ENCODE measurements around the gene CDT1.
"Not testable (repeated sequence)": the region's sequence is repeated elsewhere in the genome, so short reads cannot be mapped to it uniquely, and the experiment has no call there.

Gene CDT1

DNA sequence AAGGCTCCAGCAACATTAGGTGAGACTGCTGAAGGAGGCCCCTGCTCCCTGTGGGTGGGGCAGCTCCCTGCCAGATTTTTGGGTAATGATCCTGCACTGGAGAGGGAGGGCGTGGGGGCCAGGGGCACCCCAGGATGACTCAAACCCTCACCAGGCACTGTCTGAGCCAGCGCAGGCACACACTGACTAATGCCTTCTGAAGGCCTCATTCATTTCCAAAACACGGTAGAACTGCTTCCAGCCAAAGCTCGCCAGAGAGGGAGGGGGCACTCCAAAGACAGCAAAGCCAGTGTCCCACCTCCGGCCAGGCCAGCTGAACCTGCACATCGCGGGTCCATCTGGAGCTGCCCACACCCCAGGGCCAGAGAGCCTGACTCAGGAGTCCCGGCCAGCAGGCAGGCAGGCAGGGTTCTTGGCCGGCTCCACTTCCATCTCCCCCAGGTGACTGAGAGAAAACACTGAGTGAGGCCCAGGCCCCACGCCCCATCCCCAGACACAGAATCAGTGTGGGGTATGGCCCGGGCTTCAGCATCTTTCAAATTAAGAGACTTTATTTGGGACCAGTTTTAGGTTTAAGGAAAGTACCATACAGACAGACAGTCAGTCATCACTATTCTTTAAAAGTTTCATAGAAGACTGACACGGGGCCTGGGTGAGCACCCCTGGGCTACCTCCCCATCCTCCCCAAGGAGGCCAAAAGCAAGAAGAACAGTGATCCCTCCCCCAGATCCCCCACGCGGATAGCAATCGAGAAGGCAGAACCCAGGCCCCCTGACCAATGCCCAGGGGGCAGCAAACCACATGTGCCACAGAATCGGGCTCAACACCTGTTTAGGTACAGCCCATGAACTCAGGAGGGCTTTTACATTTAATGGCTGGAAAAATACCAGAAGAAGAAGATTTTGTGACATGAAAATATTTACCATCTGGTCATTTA, 20.9 kb upstream of the CDT1 start:
- DNase-seq (ENCODE audit: low read depth): peak; percentile 91

DNA sequence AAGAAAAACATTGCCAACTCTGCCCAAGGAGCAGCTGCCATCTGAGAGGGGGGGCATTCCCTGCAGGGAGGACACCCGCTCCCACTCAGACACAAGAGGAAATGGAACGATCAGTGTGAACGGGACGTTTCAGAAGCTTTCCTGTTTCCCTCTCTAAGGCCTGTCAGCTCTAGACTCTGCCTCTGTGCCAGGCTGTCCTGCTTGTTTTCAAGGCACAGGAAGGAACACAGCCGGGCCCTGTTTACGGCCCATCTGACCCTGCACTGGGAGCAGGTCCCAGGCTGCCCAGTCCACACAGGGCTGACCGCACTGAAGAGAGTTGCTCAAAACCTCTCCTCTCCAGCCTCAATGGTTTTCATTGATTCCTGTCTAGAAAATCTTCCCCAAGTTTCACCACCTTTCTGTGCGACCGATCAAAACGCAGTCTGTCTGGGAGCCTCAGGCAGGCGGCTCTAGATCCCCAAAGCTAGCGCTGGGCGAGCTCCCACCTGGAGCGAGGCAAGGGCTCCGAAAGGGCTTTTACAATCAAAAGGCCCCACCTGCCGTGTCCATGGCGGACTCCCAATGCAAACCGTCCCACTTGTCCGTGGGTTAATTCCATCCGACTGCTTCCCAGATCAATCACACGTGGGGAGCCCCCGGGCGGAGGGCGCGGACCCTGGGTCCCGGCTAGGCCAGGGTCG, 20.1 kb upstream of the CDT1 start:
- peak; percentile 66 for DNase-seq (ENCODE audit: low read depth)

DNA sequence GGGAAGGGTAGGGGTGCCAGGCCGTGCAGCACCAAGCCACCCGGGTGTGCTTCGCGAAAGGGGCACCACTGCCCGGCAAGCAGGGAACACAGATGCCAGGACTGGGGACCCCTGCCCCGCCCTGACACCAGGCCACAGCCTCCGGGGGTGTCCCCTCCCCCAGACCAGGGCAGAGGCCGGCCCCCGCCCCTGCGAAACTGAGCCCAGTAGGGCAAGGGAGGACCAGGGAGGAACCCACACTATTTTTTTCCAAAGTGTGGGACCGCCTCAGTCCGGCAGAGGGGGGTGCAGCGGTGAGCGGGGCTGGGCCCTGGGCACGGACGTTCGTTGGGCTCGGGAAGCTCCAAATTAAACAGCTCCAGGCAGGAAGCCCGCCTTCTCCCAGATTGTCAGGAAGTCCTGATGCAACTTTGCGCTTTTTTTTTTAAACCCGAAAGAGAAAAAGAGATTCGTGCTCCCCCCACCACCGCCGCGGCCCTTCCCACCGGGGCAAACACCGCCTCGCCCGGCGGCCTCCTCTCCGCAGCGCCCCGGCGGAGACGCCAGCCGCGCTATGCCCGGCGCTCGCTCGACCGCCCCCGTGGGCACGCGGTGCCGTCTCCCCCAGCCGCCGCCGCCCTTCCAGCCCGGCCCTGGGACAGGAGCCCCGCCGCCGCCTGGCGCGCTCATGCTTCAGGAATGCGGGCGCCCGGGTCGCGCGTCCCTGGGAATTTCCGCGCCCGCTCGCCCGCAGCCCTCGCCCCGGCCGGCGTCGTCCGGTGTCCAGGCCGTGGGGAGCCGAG, 19.3 kb upstream of the CDT1 start:
- peak; percentile 88 for DNase-seq (ENCODE audit: low read depth)

DNA sequence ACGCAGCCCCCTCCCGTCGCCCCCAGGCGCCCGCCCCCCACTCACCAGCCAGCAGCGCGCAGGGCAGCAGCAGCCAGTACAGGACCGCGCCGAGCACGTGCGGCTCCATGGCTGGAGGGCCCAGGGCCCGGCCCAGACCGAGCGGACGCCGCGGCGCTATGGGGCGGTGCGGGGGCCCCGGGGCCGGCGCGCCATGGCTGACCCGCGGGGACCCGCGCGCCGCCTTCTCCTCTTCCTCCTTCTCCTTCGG, 18.8 kb upstream of the CDT1 start:
- no peak for DNase-seq (ENCODE audit: low read depth)

DNA sequence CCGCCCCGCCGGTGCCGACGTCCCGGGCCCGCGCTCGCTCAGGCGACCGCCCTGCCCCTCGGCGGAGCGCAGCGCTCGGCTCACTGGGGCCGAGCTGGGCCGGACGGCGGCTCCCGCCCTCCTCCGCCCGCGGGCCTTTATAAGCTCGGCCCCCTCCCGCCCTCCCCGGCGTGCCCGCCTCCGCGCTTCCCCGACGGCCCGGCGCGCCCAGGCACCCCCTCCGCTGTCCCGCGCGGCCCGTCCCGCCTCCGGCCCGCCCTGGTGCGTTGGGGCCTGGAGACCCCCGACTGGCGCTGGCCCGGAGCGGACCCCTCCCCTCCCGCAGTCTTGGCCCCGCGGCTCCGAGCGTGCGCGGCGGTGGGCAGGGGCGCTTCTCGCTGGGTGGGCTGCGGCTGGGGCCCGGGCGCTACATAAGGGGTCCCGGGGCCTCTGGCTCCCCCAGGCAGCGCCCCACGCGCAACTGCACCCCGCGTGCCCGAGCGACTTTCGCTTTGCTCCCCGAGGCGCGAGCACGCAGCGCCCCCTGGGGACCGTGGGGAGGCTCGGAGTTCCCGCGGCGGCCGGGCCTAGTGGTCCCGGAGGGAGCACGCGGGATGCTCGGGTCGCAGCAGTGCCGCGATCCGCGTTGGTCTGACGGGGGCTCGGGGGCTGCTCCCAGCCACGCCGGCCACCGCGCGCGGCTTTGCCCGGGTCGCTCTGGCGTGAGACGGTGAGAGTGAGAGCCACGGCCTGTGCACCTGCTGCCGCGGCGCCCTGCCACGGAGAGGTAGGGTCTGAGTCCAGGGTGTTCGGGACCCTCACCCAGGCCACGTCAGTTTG, 18.3 kb upstream of the CDT1 start, which contains the start of gene PIEZO1:
Gene PIEZO1 (minus strand): TSS at position 115 of the 819 bp plus-strand sequence. CDS start 256 bp downstream, outside the sequence.
- peak; percentile 78 for DNase-seq (ENCODE audit: low read depth)

DNA sequence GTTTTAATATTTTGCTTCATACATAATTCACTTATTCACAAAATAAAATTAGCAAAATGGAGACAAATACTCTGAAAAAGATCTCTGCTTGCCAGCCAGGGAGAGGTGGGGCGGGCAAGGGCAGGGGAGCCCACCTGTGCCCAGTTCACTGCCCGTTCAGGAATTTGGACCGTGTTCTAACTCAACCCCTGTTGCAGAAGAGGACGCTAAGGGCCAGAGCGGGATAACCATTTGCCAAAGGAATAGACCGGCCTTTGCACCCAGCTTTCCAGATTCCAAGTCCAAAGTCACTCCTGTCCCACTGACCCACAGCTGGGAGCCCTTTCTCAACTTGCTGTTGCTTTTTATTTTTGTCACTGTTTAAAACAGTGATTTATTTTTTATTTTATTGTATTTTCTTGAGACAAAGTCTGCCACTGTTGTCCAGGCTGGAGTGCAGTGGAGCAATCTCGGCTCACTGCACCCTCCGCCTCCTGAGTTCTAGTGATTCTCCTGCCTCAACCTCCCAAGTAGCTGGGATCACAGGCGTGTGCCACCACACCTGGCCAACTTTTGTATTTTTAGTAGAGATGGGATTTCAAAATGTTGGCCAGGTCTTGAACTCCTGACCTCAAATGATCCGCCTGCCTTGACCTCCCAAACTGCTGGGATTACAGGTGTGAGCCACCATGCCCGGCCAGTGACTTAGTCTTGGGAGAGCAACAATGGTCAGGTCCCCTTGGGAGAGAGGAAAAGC, 15.8 kb upstream of the CDT1 start:
- no peak for DNase-seq (ENCODE audit: low read depth)

DNA sequence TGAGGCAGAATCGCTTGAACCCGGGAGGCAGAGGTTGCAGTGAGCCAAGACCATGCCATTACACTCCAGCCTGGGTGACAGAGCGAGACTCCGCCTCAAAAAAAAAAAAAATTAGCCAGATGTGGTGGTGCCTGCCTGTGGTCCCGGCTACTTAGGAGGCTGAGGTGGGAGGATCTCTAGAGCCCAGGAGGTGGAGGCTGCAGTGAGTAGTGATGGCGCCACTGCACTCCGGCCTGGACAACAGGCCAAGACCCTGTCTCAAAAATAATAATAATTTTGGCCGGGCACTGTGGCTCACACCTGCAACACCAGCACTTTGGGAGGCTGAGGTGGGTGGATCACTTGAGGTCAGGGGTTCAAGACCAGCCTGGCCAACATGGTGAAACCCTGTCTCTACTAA, 14.8 kb upstream of the CDT1 start:
- DNase-seq (ENCODE audit: low read depth): not testable (repeated sequence)

DNA sequence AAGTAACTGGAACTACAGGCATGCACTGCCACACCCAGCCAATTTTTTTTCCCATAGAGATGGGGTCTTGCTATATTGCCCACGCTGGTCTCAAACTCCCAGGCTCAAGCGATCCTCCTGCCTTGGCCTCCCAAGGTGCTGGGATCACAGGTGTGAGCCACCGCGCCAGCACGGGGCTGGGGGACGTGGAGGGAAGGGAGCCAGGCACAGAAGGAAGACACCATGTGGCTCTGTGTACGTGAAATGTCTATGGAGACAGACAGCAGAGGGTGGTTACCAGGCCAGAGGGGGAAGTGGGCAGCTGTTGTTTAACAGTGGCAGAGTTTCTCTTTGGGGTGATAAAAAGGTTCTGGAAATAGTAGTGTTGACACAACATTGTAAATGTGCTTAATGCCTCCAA, 14.0 kb upstream of the CDT1 start:
- no peak for DNase-seq (ENCODE audit: low read depth)

DNA sequence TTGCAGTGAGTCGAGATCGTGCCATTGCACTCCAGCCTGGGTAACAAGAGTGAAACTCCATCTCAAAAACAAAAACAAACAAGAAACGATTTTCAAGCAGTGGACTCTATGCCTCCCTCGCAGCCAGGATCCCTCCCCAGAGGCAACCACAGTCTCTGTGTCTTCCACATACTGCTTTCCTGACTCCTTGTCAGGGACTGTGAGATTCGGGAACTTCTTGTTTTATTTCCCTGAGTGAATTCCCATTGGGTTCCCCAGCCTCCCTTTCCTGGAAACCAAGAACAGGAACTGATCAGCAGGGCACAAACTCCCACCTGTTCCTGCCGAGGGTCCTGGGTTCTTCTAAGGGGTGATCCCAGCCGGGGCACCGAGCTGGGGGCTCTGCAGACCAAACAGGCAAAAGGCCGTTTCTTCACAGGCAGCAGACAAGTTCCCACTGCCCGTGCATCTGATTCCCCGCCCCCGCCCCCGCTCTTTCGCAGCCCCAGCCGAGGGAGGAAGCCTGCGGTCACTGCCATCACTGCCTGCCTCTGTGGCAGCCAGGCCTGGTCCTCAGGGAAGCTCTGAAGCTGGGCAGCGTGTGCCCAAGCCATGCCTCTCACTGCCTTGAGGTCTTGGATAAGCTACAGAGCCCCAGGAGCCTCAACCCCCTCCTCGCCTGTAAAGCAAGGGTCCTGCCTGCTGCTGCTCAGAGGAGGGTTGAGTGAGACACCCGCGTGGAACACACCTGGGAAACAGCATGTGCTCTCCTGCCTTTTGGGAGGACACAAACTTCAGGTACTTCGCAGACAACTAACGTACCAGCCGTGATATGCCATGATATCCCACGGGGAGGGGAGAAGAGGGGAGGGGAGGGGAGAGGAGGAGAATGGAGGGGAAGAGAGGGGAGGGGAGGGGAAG, 13.0 kb upstream of the CDT1 start:
- peak; percentile 47 for DNase-seq (ENCODE audit: low read depth)

DNA sequence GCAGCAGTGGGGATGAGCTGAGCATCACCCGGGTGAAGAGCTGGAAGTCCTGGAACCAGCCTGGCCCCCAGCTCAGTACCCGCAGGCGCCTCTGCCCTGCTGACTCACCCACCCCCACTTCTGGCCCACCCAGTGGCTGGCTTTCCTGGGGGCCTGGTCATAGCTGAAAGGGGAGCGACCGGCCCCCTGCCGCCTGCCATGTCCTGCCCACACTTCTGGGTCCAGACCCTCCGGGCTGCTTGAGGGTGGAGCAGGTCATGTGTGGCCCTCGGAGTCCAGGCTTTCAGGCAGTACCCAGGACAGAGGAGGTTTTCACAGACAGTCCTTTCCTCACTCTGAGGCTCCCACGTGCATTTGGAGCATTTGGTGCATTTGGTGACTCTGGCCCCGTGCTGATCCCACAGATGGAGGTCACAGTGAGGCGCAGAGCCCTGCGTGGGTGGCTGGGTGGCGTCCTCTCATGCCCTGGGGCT, 11.5 kb upstream of the CDT1 start:
- DNase-seq (ENCODE audit: low read depth): peak; percentile 70

DNA sequence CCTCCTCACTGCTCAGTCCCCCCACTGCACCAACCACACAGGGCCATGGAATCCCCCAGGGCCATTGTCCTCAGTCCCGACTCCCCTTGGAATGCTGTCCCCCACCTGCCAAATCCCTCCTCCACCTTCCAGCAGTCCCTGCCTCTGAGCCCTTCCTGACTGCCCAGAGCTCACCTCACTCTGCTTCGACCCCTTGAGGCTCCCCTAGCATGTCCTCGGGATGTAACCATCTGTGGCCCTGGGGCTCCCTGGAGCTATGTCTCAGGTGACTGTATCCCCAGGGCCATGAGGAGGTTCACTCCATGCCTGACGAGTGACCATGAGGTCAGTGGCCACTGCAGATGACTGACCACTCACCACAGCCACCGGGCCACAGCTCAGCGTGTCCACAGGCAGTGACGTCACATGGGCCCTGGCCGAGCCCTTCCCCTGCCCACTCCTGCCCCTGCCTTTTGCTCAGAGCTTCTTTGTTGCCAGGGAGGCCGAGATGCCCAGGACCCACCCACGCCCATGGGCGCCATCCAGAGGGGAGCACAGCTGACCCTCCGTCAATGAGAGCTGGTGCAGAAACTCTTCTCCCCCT, 10.8 kb upstream of the CDT1 start:
- DNase-seq (ENCODE audit: low read depth): no peak

DNA sequence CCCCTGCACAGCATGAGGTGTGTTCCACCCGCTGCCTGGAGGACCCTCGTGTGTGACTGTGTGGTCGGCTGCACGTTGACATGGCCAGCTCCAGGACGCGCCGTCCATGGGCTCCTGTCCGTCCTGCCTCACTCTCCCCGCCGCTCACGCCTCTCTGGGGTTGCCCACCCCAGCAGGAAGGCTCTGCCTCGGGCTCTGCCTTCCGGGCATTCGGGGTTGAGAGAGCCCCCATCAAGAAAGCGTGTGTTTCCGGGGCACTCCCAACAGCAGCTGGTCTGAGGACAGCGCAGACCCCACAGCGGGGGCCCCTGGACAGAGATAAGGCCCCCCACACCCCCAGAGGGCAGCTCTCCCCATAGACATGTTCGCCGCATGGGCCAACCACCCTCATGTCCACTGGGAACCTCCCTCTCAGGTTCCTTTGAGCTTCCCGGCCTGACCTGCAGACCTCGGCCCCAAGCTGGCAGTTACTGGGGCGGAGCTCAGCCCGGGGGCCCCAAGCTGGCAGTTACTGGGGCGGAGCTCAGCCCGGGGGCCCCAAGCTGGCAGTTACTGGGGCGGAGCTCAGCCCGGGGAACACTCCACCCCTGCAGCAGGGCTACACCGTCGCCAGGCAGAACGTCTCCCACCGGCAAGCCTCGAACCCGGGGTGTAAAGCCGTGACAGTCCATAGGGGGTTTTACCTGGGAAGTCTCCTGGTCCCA, 10.2 kb upstream of the CDT1 start:
- no peak for DNase-seq (ENCODE audit: low read depth)

DNA sequence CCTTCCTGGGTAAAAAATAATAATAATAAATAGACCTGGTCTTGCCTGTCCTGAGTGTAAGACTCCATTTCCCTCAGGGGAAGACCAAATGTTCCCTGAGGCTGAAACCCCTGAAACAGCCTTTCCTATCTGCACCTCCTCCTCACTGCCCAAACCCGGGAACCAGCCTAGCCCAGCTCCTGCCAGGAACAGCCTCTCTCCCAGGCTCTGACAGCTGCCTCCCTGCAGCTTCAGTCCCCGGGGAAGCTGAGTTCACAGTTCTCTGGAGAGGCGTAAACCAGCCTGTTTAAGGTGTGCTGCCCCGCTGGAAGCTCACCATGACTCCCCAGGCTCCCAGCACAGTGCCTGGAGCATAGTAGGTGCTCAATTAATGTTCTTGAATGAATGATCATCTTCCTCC, 7.3 kb upstream of the CDT1 start:
- no peak for DNase-seq (ENCODE audit: low read depth)

DNA sequence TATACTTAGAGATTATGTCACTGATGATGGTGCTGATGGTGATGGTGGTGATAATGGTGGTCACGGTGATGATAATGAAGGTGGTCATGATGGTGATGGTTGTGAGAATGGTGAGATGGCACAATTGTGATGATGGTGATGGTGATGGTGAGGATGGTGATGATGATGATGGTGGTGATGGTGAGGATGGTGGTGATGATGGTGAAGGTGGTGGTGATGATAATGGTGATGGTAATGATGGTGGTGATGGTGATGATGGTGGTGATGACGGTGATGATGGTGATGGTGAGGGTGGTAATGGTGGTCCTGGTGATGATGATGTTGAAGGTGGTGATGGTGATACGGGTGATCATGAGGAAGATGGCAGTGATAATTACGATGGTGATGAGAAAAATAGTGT, 5.5 kb upstream of the CDT1 start:
- no peak for DNase-seq (ENCODE audit: low read depth)

DNA sequence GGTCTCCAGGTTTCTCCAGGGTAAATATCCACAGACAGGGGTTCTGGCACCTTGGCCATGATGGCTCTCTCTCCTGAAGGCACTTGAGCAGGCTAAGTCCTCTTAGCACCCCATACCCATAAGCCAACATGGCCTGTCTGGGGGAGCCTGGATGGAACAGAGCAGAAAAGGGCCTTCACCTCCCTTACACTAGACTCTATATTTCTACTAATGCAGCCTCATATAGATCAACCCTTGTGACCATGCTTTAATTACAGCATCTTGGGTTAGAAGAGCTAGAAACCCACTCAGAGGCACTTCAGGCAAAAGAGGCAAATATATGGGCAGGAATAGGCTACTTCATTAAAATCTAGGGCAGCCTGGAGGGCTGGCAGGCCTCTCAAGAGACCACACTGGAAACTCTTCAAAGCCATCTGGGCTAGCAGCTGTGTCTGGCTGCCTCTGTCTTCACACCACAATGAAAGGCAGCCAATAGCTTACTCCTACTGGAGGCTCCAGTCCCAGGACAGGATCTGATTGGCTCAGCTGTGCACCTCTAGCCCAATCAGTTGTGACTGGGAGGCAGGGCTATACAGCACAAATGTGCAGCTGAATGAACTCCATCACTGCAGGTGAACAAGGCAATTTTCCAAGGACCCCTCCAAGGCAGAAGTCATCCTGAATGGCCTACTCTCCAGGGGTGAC, 4.7 kb upstream of the CDT1 start:
- no peak for DNase-seq (ENCODE audit: low read depth)

DNA sequence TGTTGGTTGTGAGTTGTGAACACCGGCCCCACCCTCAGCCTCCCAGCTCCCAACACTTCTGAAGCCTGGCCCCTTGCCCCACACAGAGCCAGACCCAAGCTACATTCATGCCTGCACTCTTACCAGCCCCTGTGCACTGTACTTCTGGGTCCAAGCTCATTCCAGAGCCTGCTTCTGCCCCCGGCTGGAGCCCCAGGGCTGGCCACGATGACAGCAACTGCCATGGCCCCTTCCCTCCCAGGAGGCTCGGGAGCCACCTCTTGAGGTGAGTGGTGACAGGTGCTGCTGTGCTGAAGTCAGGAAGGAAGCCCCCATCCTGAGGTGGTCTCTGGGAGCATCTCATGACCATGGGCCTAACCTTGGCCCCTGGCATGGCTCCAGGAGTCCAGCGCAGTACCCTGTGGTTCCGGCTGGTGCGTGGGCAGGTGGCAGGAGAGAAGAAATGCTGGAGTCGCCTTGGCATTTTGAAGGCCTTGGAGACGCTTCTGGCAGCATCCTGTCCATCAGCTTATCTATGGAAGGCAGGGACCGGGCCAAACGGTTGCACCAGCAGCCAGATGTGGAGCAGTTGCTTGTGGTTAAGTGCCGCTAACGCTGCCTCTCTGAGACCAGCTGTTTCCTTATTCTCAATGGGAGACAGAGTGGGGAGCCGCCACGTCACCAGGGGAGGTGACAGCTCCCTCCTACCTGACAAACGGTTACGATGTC, 3.9 kb upstream of the CDT1 start:
- no peak for DNase-seq (ENCODE audit: low read depth)

DNA sequence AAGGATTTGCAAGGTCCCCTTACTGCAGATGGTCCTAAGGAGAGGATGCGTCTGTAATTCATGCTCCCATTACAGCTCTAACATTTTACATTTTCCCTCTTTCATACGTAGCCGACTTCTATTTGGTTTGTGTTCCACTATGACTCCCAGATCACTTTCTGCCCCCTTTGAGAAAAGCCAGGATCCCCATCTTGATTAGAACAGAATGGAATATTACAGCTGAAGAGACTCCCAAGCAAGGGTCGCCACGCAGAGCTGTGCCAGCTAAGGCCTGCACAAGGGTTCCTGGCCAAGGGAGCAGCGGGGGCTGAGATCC, 3.4 kb upstream of the CDT1 start:
- no peak for DNase-seq (ENCODE audit: low read depth)

DNA sequence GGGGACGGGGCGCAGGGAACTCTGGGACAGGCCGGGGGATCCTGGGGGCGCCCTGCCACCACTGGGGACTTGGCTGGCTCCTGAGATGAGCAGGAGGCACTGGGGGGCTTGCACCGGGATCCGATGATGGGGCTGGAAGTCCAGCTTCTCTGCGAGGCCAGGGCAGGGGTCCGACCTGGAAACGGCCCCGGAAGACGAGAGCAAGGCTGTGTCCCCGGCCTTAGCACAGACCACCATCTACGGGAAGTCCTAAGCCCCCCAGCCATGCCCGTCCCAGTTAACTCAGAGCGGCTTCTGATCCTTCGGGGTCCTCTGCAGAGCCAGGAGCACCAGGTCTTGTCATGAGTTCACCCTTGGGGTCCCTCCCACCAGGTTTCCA, 573 bp downstream of the CDT1 start:
- no peak for DNase-seq (ENCODE audit: low read depth)

Measured in ELR (cell line).